Measurements from ENCODE around the gene FHIP1A.

The FHIP1A gene

DNA sequence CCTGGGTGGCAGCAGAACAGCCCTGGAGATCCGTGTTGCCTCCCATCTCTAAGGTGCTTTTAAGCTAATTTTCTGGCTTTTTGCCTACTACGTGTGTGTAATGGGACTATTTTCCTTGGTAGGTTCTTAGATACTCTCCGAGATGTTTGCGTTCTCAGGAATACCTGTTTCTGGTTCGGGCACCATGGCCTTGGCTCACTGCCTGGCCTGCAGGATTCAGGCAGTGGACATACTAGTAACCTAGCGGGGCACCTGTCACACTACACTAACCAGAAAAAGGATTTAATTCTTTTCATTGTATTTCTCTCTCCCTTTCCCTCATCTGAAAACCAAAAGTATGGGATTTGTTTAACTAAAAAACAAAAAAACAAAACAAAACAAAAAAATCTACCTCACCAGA, 29.2 kb downstream of the FHIP1A start:
- Histone ChIP-seq H3K27me3 (replicated peaks; ENCODE audit: insufficient read depth, low read length) (no peaks in the 10 kb centered on the region), H4K20me1 (ENCODE audit: insufficient read depth, low read length) (no peaks in the 10 kb centered on the region), H3K4me1 (ENCODE audit: low read length) (no peaks in the 10 kb centered on the region), H2AFZ (ENCODE audit: low read length) (no peak overlapping the region), H3K9me2 (replicated peaks; ENCODE audit: insufficient read depth, low read length) (no peaks in the 10 kb centered on the region), H3K9me3 (replicated peaks; ENCODE audit: insufficient read depth, low read length) (no peaks in the 10 kb centered on the region), H3K36me3 (replicated peaks; ENCODE audit: insufficient read depth, low read length) (no peaks in the 10 kb centered on the region), H3K9ac (ENCODE audit: low read length) (no peak overlapping the region), H3K4me2 (ENCODE audit: low read depth, low read length) (no peak overlapping the region), H3K79me2 (ENCODE audit: low read length) (no peaks in the 10 kb centered on the region), H3F3A (ENCODE audit: insufficient read depth, low read length) (no peaks in the 10 kb centered on the region), H3K4me3 (ENCODE audit: low read length) (no peak overlapping the region), H3K27ac (ENCODE audit: low read length) (no peak overlapping the region)
- TF ChIP-seq EZH2phosphoT487 (IDR thresholded peaks at IDR 0.05; ENCODE audit: low read length) (no peak), EZH2 (optimal IDR thresholded peaks at IDR 0.05; ENCODE audit: low read depth, low read length) (no peak)
- TF ChIP-seq, protein P1, sequence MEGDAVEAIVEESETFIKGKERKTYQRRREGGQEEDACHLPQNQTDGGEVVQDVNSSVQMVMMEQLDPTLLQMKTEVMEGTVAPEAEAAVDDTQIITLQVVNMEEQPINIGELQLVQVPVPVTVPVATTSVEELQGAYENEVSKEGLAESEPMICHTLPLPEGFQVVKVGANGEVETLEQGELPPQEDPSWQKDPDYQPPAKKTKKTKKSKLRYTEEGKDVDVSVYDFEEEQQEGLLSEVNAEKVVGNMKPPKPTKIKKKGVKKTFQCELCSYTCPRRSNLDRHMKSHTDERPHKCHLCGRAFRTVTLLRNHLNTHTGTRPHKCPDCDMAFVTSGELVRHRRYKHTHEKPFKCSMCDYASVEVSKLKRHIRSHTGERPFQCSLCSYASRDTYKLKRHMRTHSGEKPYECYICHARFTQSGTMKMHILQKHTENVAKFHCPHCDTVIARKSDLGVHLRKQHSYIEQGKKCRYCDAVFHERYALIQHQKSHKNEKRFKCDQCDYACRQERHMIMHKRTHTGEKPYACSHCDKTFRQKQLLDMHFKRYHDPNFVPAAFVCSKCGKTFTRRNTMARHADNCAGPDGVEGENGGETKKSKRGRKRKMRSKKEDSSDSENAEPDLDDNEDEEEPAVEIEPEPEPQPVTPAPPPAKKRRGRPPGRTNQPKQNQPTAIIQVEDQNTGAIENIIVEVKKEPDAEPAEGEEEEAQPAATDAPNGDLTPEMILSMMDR (IDR thresholded peaks at IDR 0.05; ENCODE audit: low read length) = no peak
- no peak for DNase-seq

DNA sequence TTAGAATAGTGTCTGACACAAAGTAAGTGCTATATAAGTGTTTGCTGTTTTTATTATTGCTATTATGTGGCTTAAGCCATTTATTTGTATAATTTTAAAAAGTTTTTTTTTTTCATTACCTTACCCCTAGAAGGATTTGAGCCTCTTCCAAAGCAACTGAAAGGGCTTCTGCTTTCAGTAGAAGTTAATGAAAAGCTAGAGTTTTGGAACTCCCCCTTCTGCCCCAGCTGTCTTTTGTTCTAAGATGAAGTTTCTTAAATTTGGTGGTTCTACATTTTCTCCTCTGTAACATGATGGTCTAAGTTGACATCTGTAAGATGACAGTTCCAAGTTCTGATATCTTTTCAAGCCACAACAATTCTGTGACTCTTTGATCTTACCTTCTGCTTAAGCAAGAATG, 30.3 kb downstream of the FHIP1A start:
- Histone ChIP-seq H2AFZ (ENCODE audit: low read length) (no peak overlapping the region), H3K4me3 (ENCODE audit: low read length) (no peak overlapping the region), H3K9ac (ENCODE audit: low read length) (no peak overlapping the region), H3K9me3 (replicated peaks; ENCODE audit: insufficient read depth, low read length) (no peaks in the 10 kb centered on the region), H3K4me2 (ENCODE audit: low read depth, low read length) (no peak overlapping the region), H3K27ac (ENCODE audit: low read length) (no peak overlapping the region), H3K27me3 (replicated peaks; ENCODE audit: insufficient read depth, low read length) (no peaks in the 10 kb centered on the region), H3K4me1 (ENCODE audit: low read length) (no peaks in the 10 kb centered on the region), H3F3A (ENCODE audit: insufficient read depth, low read length) (no peaks in the 10 kb centered on the region), H3K36me3 (replicated peaks; ENCODE audit: insufficient read depth, low read length) (no peaks in the 10 kb centered on the region), H3K79me2 (ENCODE audit: low read length) (no peaks in the 10 kb centered on the region), H4K20me1 (ENCODE audit: insufficient read depth, low read length) (no peaks in the 10 kb centered on the region), H3K9me2 (replicated peaks; ENCODE audit: insufficient read depth, low read length) (no peaks in the 10 kb centered on the region)
- TF ChIP-seq, protein P1 (IDR thresholded peaks at IDR 0.05; ENCODE audit: low read length) = no peak
- TF ChIP-seq EZH2phosphoT487 (IDR thresholded peaks at IDR 0.05; ENCODE audit: low read length) (no peak), EZH2 (optimal IDR thresholded peaks at IDR 0.05; ENCODE audit: low read depth, low read length) (no peak)
- DNase-seq = no peak

DNA sequence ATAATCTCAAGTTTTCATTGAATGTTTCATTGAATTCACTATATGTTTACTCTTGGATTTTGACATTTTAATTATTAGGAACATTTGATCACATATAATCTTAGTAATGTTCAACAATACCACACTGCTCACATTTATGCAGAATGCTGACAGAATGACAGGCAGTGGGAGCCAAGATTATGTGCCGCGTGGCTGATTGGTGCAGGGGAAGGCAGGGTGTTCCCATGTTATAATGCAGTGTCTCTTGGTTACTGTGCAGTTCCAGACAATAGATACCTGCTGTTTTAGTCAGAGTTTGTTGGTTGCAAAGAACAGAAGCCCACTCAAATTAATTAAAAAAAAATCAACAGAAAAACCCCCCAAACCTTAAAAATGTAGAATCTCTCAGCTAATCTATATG, 33.0 kb downstream of the FHIP1A start:
- Histone ChIP-seq H3K4me2 (ENCODE audit: low read depth, low read length) (no peak overlapping the region), H3K79me2 (ENCODE audit: low read length) (no peaks in the 10 kb centered on the region), H4K20me1 (ENCODE audit: insufficient read depth, low read length) (no peaks in the 10 kb centered on the region), H3K9me3 (replicated peaks; ENCODE audit: insufficient read depth, low read length) (no peaks in the 10 kb centered on the region), H3K9me2 (replicated peaks; ENCODE audit: insufficient read depth, low read length) (no peaks in the 10 kb centered on the region), H3K36me3 (replicated peaks; ENCODE audit: insufficient read depth, low read length) (no peaks in the 10 kb centered on the region), H3K9ac (ENCODE audit: low read length) (no peak overlapping the region), H3K4me3 (ENCODE audit: low read length) (no peak overlapping the region), H2AFZ (ENCODE audit: low read length) (no peak overlapping the region), H3K4me1 (ENCODE audit: low read length) (no peaks in the 10 kb centered on the region), H3F3A (ENCODE audit: insufficient read depth, low read length) (no peaks in the 10 kb centered on the region), H3K27me3 (replicated peaks; ENCODE audit: insufficient read depth, low read length) (no peaks in the 10 kb centered on the region), H3K27ac (ENCODE audit: low read length) (no peak overlapping the region)
- no peak for DNase-seq
- TF ChIP-seq, protein P1 (IDR thresholded peaks at IDR 0.05; ENCODE audit: low read length) = no peak
- no peak for TF ChIP-seq EZH2phosphoT487 (IDR thresholded peaks at IDR 0.05; ENCODE audit: low read length)
- TF ChIP-seq EZH2 (optimal IDR thresholded peaks at IDR 0.05; ENCODE audit: low read depth, low read length) = no peak

Measured in MM.1S (cell line).